Chondrocyte (in vitro differentiated cells): ENCODE measurements around the gene THSD4. TPM values are rescaled to one million over a fixed set of nuclear protein-coding genes. Genes with fewer than 3 reads are reported as not detected.

Source experiments
- DNase-seq: peaks from one replicate; pipeline ENCODE4 v3.0.0; 2021; ENCODE audit warnings: mixed read lengths, low spot score
- H3K27ac Mint-ChIP-seq: one replicate; pipeline ENCODE4 v1.8.0; 2021; ENCODE audit warnings: mild to moderate bottlenecking, moderate library complexity, mixed read lengths; ENCODE audit not compliant: unreplicated experiment
- H3K27me3 Mint-ChIP-seq: 2 replicates; pipeline ENCODE4 v1.8.0; 2021; ENCODE audit warnings: low read depth, mixed read lengths
- H3K36me3 Mint-ChIP-seq: 2 replicates; pipeline ENCODE4 v1.8.0; 2021; ENCODE audit warnings: low read depth, mixed read lengths
- H3K4me1 Mint-ChIP-seq: 2 replicates; pipeline ENCODE4 v1.8.0; 2021; ENCODE audit warnings: low read depth, mild to moderate bottlenecking, mixed read lengths
- H3K4me3 Mint-ChIP-seq: one replicate; pipeline ENCODE4 v1.8.0; 2021; ENCODE audit warnings: mild to moderate bottlenecking, moderate library complexity, mixed read lengths; ENCODE audit not compliant: unreplicated experiment
- H3K9me3 Mint-ChIP-seq: 2 replicates; pipeline ENCODE4 v1.8.0; 2021; ENCODE audit warnings: low read depth, mixed read lengths
- CTCF ChIP-seq: fragments of 200-600 bp; sonication (generic); IDR thresholded peaks from 2 replicates; pipeline ENCODE4 v1.5.0; 2021; ENCODE audit warnings: antibody characterized with exemption, mild to moderate bottlenecking, moderate library complexity
- total RNA-seq: library from RNA; stranded (reverse); gene quantifications from 3 replicates; pipeline ENCODE4 v1.2.1, GENCODE V29; 2021

Gene THSD4
- total RNA-seq, 1 donor from 2014 or later = 3.4 TPM

GRCh38 chr15:71650603-71651002 lies 535.3 kb downstream of the THSD4 start:
- DNase-seq = no peak
- TF ChIP-seq CTCF = no peak
- Mint-ChIP-seq H3K36me3 (no peaks in the 10 kb centered on the region), H3K27me3 (no peaks in the 10 kb centered on the region), H3K9me3 (no peaks in the 10 kb centered on the region), H3K27ac (no peak overlapping the region), H3K4me1 (peaks cover 12% of the 10 kb centered on the region), H3K4me3 (no peak overlapping the region)

DNA sequence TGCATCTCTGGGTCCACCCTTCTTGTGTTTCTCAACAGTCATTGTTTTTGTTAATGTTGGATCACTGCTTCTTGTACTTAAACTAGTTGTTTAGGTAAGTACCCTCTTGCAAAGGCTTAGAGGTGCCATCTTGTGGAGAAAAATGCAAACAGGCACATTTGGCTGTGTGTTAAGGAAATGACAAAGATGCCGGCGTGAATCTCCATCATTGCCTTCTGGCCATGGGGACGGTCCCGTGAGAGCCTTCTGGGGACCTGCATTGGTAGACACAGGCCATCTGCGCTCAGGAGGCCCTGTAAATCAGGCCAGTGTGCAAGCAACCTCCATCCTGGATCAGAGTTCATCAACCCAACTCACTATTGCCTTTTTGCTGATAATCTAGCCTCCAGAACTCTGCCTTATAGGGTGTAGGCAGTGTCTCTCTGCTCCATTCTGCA lies 536.5 kb downstream of the THSD4 start:
- Mint-ChIP-seq H3K27me3 (no peaks in the 10 kb centered on the region), H3K4me3 (no peak overlapping the region), H3K27ac (no peak overlapping the region), H3K36me3 (no peaks in the 10 kb centered on the region), H3K4me1 (peaks cover 12% of the 10 kb centered on the region), H3K9me3 (no peaks in the 10 kb centered on the region)
- TF ChIP-seq CTCF = peak; percentile 90
- no peak for DNase-seq

- no peak for TF ChIP-seq CTCF
- H3K4me3 Mint-ChIP-seq = no peak overlapping the region
- H3K36me3 Mint-ChIP-seq = no peaks in the 10 kb centered on the region
- H3K27me3 Mint-ChIP-seq = no peaks in the 10 kb centered on the region
- no peaks in the 10 kb centered on the region for H3K9me3 Mint-ChIP-seq
- DNase-seq = no peak
- no peak overlapping the region for H3K27ac Mint-ChIP-seq
- H3K4me1 Mint-ChIP-seq = peaks cover 12% of the 10 kb centered on the region
These were observed 538.9 kb downstream of the THSD4 start for GRCh38 chr15:71654042-71654719.

GRCh38 chr15:71654720-71655174 lies 539.5 kb downstream of the THSD4 start:
- no peaks in the 10 kb centered on the region for H3K9me3 Mint-ChIP-seq
- no peak for DNase-seq
- peaks cover 16% of the 10 kb centered on the region for H3K4me1 Mint-ChIP-seq
- H3K4me3 Mint-ChIP-seq = no peak overlapping the region
- H3K27ac Mint-ChIP-seq = no peak overlapping the region
- TF ChIP-seq CTCF = no peak
- H3K27me3 Mint-ChIP-seq = no peaks in the 10 kb centered on the region
- no peaks in the 10 kb centered on the region for H3K36me3 Mint-ChIP-seq

GRCh38 chr15:71656425-71656824 lies 541.2 kb downstream of the THSD4 start:
- Mint-ChIP-seq H3K4me3 (no peak overlapping the region), H3K27me3 (no peaks in the 10 kb centered on the region), H3K4me1 (peaks cover 27% of the 10 kb centered on the region), H3K27ac (no peak overlapping the region), H3K36me3 (no peaks in the 10 kb centered on the region), H3K9me3 (no peaks in the 10 kb centered on the region)
- no peak for DNase-seq
- no peak for TF ChIP-seq CTCF
